ENCODE data around the gene CCSAP. TPM values are rescaled to one million over a fixed set of nuclear protein-coding genes. Genes with fewer than 3 reads are reported as not detected.

Gene CCSAP
- total and polyA plus RNA-seq, 2 of the 4 experiments (the other 2 are of a cell fraction): 2.3 to 3.8 TPM

DNA sequence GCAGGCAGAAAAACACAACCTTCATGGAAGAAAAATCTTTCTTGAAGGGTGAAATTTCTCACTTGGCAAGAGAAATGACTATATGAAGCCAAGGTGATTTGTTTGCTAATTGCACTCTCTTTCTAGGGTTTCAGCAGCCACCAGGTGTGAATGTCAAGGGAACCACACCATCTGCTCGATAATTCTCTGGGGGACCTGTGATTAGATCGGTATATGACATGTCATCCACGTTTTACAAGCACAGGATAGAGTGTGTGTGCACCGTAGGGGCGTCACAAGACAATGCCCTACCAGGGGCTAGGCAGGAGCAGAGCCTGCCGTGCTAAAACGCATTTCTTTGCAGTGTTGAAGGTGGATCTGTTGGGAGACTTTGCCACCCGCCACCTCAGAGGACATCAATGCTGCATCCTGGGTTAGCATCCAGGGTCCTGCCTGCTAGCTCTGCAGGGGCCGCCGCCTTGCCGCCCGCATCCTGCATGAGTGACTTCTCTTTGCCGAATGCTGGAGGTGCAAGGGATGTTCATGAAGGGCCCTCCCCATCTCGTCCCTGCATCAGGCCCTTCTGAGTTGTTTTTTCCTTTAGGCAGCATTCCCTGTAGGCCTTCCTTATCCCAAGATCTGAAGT is 37.8 kb upstream of the CCSAP start:
- no peak overlapping the region for H4K91ac ChIP-seq (ENCODE audit: insufficient read depth, low read depth, low read length)
- H4K5ac ChIP-seq (ENCODE audit: low read depth, low read length): no peak overlapping the region
- H3K9me1 ChIP-seq (ENCODE audit: insufficient read depth, low read length): peaks cover 2% of the 10 kb centered on the region; the same call in 1 of the 2 replicates
- no peaks in the 10 kb centered on the region for H3K9me3 ChIP-seq (ENCODE audit: control insufficient read depth, insufficient read depth, low read length)
- no peak overlapping the region for H3K18ac ChIP-seq (ENCODE audit: low read depth, low read length)
- TF ChIP-seq FOS (IDR thresholded peaks at IDR 0.05; ENCODE audit: low read depth, low read length) (no peak), RAD21 (IDR thresholded peaks at IDR 0.05; ENCODE audit: low read length) (no peak), SMC3 (IDR thresholded peaks at IDR 0.05; ENCODE audit: low read depth, low read length) (no peak), MAFK (IDR thresholded peaks at IDR 0.05; ENCODE audit: low read depth, low read length) (no peak), NFE2L2 (IDR thresholded peaks at IDR 0.05; ENCODE audit: low read depth, low read length) (no peak), MAZ (IDR thresholded peaks at IDR 0.05; ENCODE audit: borderline replicate concordance, low read depth, low read length) (no peak), CHD1 (IDR thresholded peaks at IDR 0.05; ENCODE audit: low read depth, low read length) (no peak), ELK1 (IDR thresholded peaks at IDR 0.05; ENCODE audit: borderline replicate concordance, low read depth, low read length) (no peak)
- TF ChIP-seq, protein P1, sequence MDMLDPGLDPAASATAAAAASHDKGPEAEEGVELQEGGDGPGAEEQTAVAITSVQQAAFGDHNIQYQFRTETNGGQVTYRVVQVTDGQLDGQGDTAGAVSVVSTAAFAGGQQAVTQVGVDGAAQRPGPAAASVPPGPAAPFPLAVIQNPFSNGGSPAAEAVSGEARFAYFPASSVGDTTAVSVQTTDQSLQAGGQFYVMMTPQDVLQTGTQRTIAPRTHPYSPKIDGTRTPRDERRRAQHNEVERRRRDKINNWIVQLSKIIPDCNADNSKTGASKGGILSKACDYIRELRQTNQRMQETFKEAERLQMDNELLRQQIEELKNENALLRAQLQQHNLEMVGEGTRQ (IDR thresholded peaks at IDR 0.05; ENCODE audit: low read depth, low read length): no peak
- no peak overlapping the region for H3K4me3 ChIP-seq (ENCODE audit: insufficient read depth, low read depth, low read length)
- H2BK20ac ChIP-seq (ENCODE audit: low read depth, low read length): no peak overlapping the region
- WGBS, 2 experiments (ENCODE audit: extremely low coverage in 2 of 2, insufficient read length in 1 of 2): 64% methylated on average over 8 of the region's 14 CpGs; no CpG with 5 or more reads in 1 of the 2 experiments
- no peak overlapping the region for H2BK5ac ChIP-seq (ENCODE audit: low read depth, low read length, poor library complexity, severe bottlenecking)
- H4K8ac ChIP-seq (ENCODE audit: low read depth in 2 of 2, low read length in 2 of 2): no peak overlapping the region
- H3K36me3 ChIP-seq (ENCODE audit: control insufficient read depth, insufficient read depth, low read length): no peaks in the 10 kb centered on the region
- no peak overlapping the region for H2AK5ac ChIP-seq (ENCODE audit: low read depth, low read length)
- dilution Hi-C loops (cut with HindIII; ENCODE audit: low sequenced_read_pairs, unreplicated experiment): no loop called here
- H2BK15ac ChIP-seq (ENCODE audit: low read depth, low read length): no peak overlapping the region
- no peak overlapping the region for H2AFZ ChIP-seq (replicated peaks; ENCODE audit: low read length, poor library complexity)
- ATAC-seq (ENCODE audit: low read depth) (no peak), DNase-seq (no peak)
- no peak overlapping the region for H3K23ac ChIP-seq (ENCODE audit: low read depth, low read length)
- no peak overlapping the region for H3K4ac ChIP-seq (ENCODE audit: low read depth, low read length)
- H3K14ac ChIP-seq (replicated peaks; ENCODE audit: low read depth, low read length): no peak overlapping the region
- in situ Hi-C loops (cut with MboI; ENCODE audit: low sequenced_read_pairs): no loop called here
- H3K56ac ChIP-seq (ENCODE audit: extremely low read depth, insufficient read depth, low read length): no peak overlapping the region
- no peak overlapping the region for H3K9ac ChIP-seq (ENCODE audit: low read depth, low read length)
- H2BK120ac ChIP-seq (ENCODE audit: low read depth, low read length): no peak overlapping the region
- H2AK9ac ChIP-seq (replicated peaks; ENCODE audit: low read depth, low read length, poor library complexity): no peak overlapping the region
- intact Hi-C loops (cut with micrococcal nuclease): no loop called here
- no peaks in the 10 kb centered on the region for H3K79me1 ChIP-seq (ENCODE audit: low read depth in 1 of 2, low read length in 2 of 2)
- no peaks in the 10 kb centered on the region; the same call in 1 of the 2 replicates for H3K27me3 ChIP-seq (ENCODE audit: control insufficient read depth, insufficient read depth, low read length)
- 0 out of 2 replicates have a peak, but pooled peaks cover 1% of the 10 kb centered on the region for H3K4me1 ChIP-seq (ENCODE audit: control insufficient read depth, insufficient read depth, low read length)
- H3K27ac ChIP-seq (ENCODE audit: insufficient read depth, low read length): no peak overlapping the region
- H4K20me1 ChIP-seq (ENCODE audit: insufficient read depth, low read length): no peaks in the 10 kb centered on the region
- BruUV-seq (replicated peaks): no TSS peak
- CTCF ChIA-PET: no interaction called here
- H3K4me2 ChIP-seq (ENCODE audit: low read depth, low read length): no peak overlapping the region
- POLR2A ChIA-PET (ENCODE audit: unreplicated experiment): no interaction called here

All from IMR-90 (cell line).